Right atrium auricular region (tissue), 2 donors: Measurements from ENCODE around the gene COL25A1. TPM values are rescaled to one million over a fixed set of nuclear protein-coding genes. Genes with fewer than 3 reads are reported as not detected.
A peak's percentile ranks its signal among the peaks of the same experiment; 100 is the strongest.

Experiments used
- DNase-seq: peaks from one replicate; pipeline ENCODE4 v3.0.0-alpha.2; 2019; ENCODE audit warnings: low spot score
- H3K27ac ChIP-seq, 2 donors: fragments of 200-600 bp; sonication (generic); 1 replicate in 1 of 2; 2 replicates in 1 of 2; pipeline ENCODE4 v1.5.1; 2016 to 2019
- H3K27me3 ChIP-seq, 2 donors: fragments of 200-600 bp; sonication (generic); one replicate each; pipeline versions ENCODE4 v1.5.1 to v1.6.0; 2017 to 2019
- H3K36me3 ChIP-seq: fragments of 200-600 bp; sonication (generic); one replicate; pipeline ENCODE4 v1.5.1; 2016
- H3K4me1 ChIP-seq, 2 donors: fragments of 200-600 bp; sonication (generic); one replicate each; pipeline versions ENCODE4 v1.5.1 to v1.6.0; 2017 to 2019
- H3K4me3 ChIP-seq, 2 donors: fragments of 200-600 bp; sonication (generic); 1 replicate in 1 of 2; 2 replicates in 1 of 2; pipeline ENCODE4 v1.5.1; 2017 to 2019; ENCODE audit warnings: mild to moderate bottlenecking in 1 of 2, moderate library complexity in 1 of 2
- H3K9me3 ChIP-seq, 2 donors: fragments of 200-600 bp; sonication (generic); one replicate each; pipeline ENCODE4 v1.5.1; 2019
- total RNA-seq, 2 donors: library from RNA; depleted of rRNA; stranded (reverse); fragments of >200 nt; gene quantifications; one replicate each; pipeline ENCODE4 v1.1.0, GENCODE V29; 2016
- TF ChIP-seq, protein P1 (sequence below), 2 donors: fragments of 200-600 bp; sonication (generic); IDR thresholded peaks; one replicate each; pipeline ENCODE4 v1.5.1; 2019; ENCODE audit warnings: antibody characterized with exemption in 2 of 2

COL25A1 gene
- total RNA-seq, 2 donors from 2014 or later, result 0.26 to 0.59 TPM

DNA sequence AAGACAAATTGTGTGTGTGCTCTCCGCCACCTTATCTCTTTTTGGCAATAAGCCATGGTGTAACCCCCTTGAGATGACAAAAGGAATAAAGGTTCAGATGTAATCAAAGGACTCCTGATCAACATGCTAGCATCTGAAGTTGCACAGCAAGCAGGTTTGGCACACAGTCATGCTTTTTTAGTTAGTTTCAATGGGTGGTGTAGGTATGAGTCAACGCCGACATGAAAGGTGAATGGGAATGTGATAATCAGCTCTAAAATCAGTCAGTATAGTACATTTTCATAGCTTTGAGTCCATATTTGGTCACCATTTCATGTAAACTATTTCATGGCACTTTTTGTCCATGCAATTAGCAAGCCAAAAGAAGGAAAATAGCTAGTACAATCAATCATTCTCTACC, 489.2 kb downstream of the COL25A1 start:
- TF ChIP-seq, protein P1, sequence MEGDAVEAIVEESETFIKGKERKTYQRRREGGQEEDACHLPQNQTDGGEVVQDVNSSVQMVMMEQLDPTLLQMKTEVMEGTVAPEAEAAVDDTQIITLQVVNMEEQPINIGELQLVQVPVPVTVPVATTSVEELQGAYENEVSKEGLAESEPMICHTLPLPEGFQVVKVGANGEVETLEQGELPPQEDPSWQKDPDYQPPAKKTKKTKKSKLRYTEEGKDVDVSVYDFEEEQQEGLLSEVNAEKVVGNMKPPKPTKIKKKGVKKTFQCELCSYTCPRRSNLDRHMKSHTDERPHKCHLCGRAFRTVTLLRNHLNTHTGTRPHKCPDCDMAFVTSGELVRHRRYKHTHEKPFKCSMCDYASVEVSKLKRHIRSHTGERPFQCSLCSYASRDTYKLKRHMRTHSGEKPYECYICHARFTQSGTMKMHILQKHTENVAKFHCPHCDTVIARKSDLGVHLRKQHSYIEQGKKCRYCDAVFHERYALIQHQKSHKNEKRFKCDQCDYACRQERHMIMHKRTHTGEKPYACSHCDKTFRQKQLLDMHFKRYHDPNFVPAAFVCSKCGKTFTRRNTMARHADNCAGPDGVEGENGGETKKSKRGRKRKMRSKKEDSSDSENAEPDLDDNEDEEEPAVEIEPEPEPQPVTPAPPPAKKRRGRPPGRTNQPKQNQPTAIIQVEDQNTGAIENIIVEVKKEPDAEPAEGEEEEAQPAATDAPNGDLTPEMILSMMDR (IDR thresholded peaks at IDR 0.05), result no peak
- no peaks in the 10 kb centered on the region for H3K9me3 ChIP-seq
- DNase-seq, result no peak
- no peaks in the 10 kb centered on the region for H3K4me1 ChIP-seq
- H3K4me3 ChIP-seq, result no peak overlapping the region
- no peaks in the 10 kb centered on the region for H3K27me3 ChIP-seq
- H3K36me3 ChIP-seq, result no peaks in the 10 kb centered on the region
- no peak overlapping the region for H3K27ac ChIP-seq

DNA sequence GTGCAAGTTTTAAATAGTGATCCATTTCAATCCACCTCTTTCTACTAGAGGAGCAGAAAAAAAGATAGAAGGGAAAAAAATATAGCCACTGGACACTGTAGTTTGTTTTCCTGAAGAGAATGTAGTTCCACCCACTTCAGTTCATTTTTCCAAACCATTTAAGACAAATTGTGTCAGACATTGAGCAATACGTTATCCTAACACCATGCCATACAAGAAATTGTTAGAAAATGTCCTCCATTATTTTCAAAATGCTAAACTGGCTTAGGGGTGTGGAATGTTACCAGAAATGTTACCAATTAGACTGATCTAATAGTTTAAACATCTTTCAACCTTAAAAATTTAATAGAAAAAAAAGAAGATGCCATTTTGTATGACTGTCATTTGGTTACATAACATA, 491.0 kb downstream of the COL25A1 start:
- TF ChIP-seq, protein P1 (IDR thresholded peaks at IDR 0.05), result no peak
- Histone ChIP-seq H3K9me3 (no peaks in the 10 kb centered on the region), H3K27ac (no peak overlapping the region), H3K36me3 (no peaks in the 10 kb centered on the region), H3K27me3 (no peaks in the 10 kb centered on the region), H3K4me3 (no peak overlapping the region), H3K4me1 (no peaks in the 10 kb centered on the region)
- no peak for DNase-seq

DNA sequence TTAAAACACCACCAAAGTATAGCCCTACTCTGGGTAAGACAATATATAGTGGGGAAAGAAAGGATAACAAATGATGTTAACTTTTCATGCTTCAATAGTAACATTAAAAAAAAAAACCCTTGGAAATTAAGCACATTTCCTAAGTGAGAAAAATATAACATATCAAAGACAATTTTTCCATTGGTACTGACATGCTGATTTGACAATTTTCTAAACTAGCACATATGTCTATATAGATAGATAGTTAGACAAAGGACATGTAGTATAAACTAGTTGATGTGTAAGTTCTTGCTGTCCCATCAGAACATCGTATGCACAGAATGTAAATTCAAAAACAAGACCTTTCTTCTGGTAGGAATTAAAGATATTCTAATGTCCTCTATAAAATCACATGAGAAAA, 492.4 kb downstream of the COL25A1 start:
- DNase-seq, result no peak
- Histone ChIP-seq H3K4me1 (no peaks in the 10 kb centered on the region), H3K27ac (no peak overlapping the region), H3K4me3 (no peak overlapping the region), H3K36me3 (no peaks in the 10 kb centered on the region), H3K27me3 (no peaks in the 10 kb centered on the region), H3K9me3 (no peaks in the 10 kb centered on the region)
- TF ChIP-seq, protein P1 (IDR thresholded peaks at IDR 0.05), result no peak

DNA sequence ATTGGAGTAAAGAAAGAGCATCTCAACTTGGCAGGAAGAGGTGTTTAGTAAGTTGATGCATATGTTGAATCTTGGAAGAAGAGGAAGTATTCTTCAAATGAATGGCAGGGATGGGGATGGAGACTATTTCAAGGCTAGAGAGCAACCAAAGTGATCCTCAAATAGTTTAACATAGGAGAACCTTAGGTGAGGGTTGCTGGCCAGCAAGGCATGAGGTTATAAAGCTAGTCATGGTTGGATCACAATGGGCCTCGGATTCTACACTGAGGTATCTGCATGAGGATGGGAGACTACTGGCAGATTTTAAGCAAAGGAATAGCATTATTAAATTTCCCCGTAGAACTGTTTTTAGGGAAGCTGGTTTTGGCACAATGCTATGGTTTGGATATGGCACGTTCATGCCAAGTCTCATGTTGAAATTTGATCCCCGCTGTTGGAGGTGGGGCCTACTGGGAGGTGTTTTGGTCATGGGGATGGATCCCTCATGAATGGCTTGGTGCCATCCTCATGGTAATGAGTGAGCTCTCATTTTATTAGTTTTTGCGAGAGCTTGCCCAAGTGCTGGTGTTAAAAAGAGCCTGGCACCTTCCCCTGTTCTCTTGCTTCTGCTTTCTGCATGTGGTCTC, 497.7 kb downstream of the COL25A1 start:
- Histone ChIP-seq H3K4me3 (no peak overlapping the region), H3K4me1 (no peaks in the 10 kb centered on the region), H3K36me3 (no peaks in the 10 kb centered on the region), H3K9me3 (no peaks in the 10 kb centered on the region), H3K27ac (no peak overlapping the region), H3K27me3 (no peaks in the 10 kb centered on the region)
- no peak for DNase-seq
- TF ChIP-seq, protein P1 (IDR thresholded peaks at IDR 0.05), result no peak

DNA sequence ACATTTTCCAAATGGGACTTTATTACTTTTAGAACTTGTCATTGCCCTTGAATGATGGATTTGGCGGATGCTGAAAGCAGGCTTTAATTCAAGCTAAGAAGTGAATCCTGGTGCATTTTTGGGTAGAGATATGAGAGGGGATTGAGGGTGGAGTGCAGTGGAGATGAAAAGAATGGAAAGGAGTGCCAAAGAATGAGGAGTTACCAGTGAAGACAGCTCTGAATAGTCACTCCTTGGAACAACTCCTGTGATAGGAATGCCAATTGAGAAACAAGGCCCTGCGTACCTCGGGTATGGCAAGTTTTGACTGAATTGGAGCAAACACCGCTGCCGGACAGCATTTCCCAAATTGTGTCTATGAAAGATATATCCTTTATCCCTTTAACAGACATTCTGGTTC, 503.2 kb downstream of the COL25A1 start:
- no peak overlapping the region for H3K4me3 ChIP-seq
- TF ChIP-seq, protein P1 (IDR thresholded peaks at IDR 0.05), result no peak
- no peaks in the 10 kb centered on the region for H3K36me3 ChIP-seq
- no peak overlapping the region for H3K27ac ChIP-seq
- no peak for DNase-seq
- no peaks in the 10 kb centered on the region for H3K9me3 ChIP-seq
- peaks cover 0 to 12% of the 10 kb centered on the region in 2 donors for H3K4me1 ChIP-seq
- no peaks in the 10 kb centered on the region for H3K27me3 ChIP-seq

DNA sequence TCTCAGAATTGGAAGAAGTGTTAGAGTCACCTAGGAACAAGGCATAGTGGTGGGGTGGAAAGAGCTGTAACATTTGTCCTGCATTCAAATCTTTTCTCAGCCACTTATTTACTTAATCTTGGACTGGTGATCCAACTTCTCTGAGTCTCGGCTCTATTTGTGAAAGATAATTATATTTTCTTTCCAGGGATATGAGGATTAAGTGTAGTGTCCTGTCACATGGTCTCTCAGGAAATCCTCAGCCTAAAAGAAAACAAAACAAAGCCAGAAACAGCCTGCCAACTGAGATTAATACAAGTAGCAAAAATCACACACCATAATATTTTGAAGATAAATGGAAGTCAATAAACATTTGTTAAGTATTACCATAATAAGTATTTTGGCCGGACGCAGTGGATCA, 506.3 kb downstream of the COL25A1 start:
- DNase-seq, result no peak
- no peaks in the 10 kb centered on the region for H3K9me3 ChIP-seq

More for the DNA sequence above, 506.3 kb downstream of the COL25A1 start:
- Histone ChIP-seq H3K36me3 (no peaks in the 10 kb centered on the region), H3K4me1 (peaks cover 0 to 19% of the 10 kb centered on the region in 2 donors), H3K27me3 (no peaks in the 10 kb centered on the region), H3K27ac (peak overlapping the region; percentile 31 to 61), H3K4me3 (no peak overlapping the region)
- TF ChIP-seq, protein P1 (IDR thresholded peaks at IDR 0.05), result no peak
